ENCODE data around the gene RNF152. TPM values are rescaled to one million over a fixed set of nuclear protein-coding genes. Genes with fewer than 3 reads are reported as not detected.

RNF152 gene
- total and polyA plus RNA-seq, 2 donors (not counting 3 experiments of a cell fraction or from before 2014, with no cell fraction given) = 20.8 to 27.5 TPM

DNA sequence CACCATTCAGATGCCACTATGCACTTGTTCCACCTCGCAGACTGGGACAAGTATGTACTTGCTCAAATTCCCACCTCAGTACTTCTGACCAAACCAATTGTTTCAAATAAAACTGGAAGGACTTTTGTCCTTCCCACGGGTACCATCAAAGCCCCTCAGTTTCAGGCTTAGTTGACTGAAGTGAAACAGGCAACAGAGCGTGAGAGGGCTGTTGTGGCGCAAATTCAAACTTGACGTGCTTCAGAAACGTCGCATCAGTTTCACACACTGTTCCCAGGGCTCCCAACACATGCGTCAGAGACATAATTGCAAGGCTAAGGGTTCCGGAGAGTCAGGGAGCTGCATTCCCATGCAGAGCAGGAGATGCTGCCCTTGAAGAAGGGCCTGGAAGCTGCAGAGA, 33.7 kb downstream of the RNF152 start:
- BruUV-seq (replicated peaks) = no TSS peak
- no peak for FAIRE-seq
- Histone ChIP-seq H3K4me2 (ENCODE audit: insufficient read depth, low read length) (no peak overlapping the region), H3K79me2 (ENCODE audit: control insufficient read depth, insufficient read depth, low read length) (peaks cover 60% of the 10 kb centered on the region), H4K20me1 (replicated peaks; ENCODE audit: control insufficient read depth, extremely low read depth, insufficient read depth, low read length) (no peaks in the 10 kb centered on the region), H3K4me1 (ENCODE audit: control insufficient read depth, extremely low read depth, insufficient read depth, low read length) (no peaks in the 10 kb centered on the region), H3K36me3 (ENCODE audit: control insufficient read depth in 2 of 2, extremely low read depth in 1 of 2, insufficient read depth in 2 of 2, low read length in 2 of 2) (no peaks in the 10 kb centered on the region), H3K27ac (ENCODE audit: insufficient read depth, low read depth, low read length) (no peak overlapping the region), H3K9ac (replicated peaks; ENCODE audit: extremely low read depth, insufficient read depth, low read length) (no peak overlapping the region), H3K4me3 (replicated peaks in 1 of 3; ENCODE audit: insufficient read depth in 1 of 3, low read depth in 1 of 3, low read length in 3 of 3) (no peak overlapping the region), H3K9me3 (replicated peaks; ENCODE audit: control insufficient read depth, insufficient read depth, low read length) (no peaks in the 10 kb centered on the region), H3K27me3 (ENCODE audit: control insufficient read depth in 2 of 2, insufficient read depth in 2 of 2, low read length in 2 of 2) (no peaks in the 10 kb centered on the region), H2AFZ (ENCODE audit: low read depth, low read length) (no peak overlapping the region), H3K9me1 (replicated peaks; ENCODE audit: control insufficient read depth, extremely low read depth, insufficient read depth, low read length) (no peaks in the 10 kb centered on the region)
- dilution Hi-C loops (cut with MboI; ENCODE audit: extremely low pct_ligation_motif_present, low sequenced_read_pairs) = no loop called here
- intact Hi-C loops (cut with micrococcal nuclease) = no loop called here
- DNase-seq (ENCODE audit: low read depth, low spot score) = no peak
- POLR2A ChIA-PET = no interaction called here
- CTCF ChIA-PET = no interaction called here
- no peak for TF ChIP-seq JUN (IDR thresholded peaks at IDR 0.05; ENCODE audit: borderline replicate concordance, insufficient read depth, insufficient read length, low read depth)
- TF ChIP-seq GATA2 (IDR thresholded peaks at IDR 0.05; ENCODE audit: insufficient read depth, insufficient read length, low read depth, low read length) = no peak
- no peak for TF ChIP-seq FOS (IDR thresholded peaks at IDR 0.05; ENCODE audit: borderline replicate concordance, insufficient read depth, low read length)
- no peak for TF ChIP-seq CTCF (IDR thresholded peaks at IDR 0.05; ENCODE audit: extremely low read depth in 1 of 2, insufficient read depth in 1 of 2, low read depth in 1 of 2, low read length in 2 of 2)
- TF ChIP-seq EZH2 (IDR thresholded peaks at IDR 0.05; ENCODE audit: borderline replicate concordance, low read depth, low read length, severe bottlenecking) = no peak
- TF ChIP-seq, protein P1, sequence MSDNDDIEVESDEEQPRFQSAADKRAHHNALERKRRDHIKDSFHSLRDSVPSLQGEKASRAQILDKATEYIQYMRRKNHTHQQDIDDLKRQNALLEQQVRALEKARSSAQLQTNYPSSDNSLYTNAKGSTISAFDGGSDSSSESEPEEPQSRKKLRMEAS (IDR thresholded peaks at IDR 0.05; ENCODE audit: insufficient read depth, insufficient read length) = no peak
